Fibroblast of gingiva (primary cell): Measurements from ENCODE around the gene CSNK1A1.
"Not testable (repeated sequence)": the region's sequence is repeated elsewhere in the genome, so short reads cannot be mapped to it uniquely, and the experiment has no call there.

Source experiments
- DNase-seq: peaks from one replicate; pipeline ENCODE4 v3.0.0-alpha.2; 2011; ENCODE audit warnings: low read depth

Gene CSNK1A1

DNA sequence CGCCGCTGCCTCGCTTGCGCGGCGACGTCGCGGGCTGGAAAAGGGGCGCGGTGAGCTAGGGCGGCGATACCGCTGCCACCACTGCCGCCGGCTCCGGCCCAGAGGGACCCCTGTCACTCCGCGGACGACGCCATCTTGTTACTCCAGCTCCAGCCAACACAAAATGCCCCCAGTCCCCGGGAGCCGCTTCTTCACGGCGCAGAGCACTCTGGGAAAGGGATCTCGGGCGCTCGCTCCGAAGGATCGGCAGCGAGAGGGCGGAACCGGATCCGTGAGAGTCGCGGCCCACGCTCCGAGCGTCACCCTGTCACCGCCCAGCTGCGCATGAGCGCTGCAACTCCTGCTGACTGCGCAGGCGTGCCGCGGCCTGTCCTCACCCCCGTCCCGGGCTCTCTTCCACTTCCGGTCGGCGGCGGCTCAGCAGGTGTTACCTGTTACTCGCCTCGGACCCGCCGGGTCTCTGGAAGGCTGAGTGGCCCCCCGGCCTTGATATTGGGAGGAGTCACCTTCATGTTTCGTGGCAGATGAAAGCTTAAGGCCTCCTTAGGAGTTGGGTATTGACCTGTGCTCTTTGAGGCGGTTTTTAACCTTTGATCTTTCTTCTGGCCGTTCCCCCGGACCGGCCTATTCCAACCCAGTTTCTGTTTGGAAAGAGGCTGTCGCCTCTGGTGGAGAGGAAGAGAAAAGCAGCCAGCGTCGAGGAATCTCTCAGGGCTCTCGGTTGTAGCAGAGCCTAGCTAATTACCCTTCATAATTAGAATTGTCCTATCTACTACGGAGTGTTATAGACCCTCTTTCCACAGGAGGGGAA lies at the start of gene CSNK1A1:
Gene CSNK1A1 (minus strand): TSS at position 213 of the 811 bp plus-strand sequence. CDS start 475 bp downstream, outside the sequence.
- DNase-seq: peak; percentile 98

DNA sequence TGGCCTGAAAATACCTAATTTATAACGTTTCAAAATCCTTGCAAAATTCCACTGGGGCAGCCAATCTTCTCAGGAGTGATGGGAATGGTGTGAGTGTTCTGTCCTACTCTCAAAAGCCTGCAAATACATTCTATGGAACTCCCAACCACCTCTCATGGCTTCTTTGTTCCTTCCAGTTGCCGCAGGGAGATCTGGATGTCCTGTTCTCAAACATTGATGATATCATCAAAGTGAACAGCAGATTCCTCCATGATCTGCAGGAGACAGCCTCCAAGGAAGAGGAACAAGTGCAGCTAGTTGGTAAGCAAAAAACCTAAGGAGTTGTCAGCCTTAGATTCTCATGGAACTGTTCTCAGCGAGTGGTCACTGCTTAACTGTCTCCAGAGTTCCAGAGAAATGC lies 49.7 kb upstream of the CSNK1A1 start:
- DNase-seq: no peak

DNA sequence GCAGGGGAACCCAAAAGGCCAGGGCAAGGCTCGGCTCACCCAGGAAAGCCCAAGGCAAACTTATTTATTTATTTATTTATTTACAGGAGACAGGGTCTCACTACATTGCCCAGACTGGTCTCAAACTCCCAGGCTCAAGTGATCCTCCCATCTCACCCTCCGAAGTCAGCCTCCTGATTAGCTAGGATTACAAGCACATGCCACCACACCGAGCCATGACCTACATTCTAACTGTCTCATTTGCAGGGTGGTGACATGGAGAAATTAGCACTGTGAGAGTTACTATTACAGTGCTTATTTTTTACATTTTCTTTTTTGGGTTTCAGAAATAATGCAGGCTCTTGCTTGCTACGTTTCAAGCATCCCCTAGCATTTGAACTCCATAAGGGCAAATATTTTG lies 48.1 kb upstream of the CSNK1A1 start:
- no peak for DNase-seq

DNA sequence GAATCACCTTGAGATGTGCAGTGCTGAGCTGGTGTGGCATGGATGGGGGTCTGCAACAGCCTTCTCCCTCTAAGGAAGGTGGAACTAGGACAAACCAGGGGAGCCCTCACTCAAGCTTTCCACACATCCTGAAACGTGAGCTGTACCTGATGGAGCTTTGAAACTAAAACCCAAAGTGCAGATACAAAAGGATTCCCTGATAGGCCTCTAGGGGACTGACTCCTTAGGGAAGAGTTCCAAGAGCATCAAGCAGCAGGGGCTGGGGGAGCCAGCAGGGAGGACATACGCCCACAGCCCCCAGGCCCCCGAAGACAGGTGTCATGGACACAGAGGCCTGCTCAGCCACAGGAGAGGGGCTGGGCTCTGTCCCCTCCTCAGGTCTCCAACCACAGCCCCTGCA lies 47.7 kb upstream of the CSNK1A1 start:
- no peak for DNase-seq

DNA sequence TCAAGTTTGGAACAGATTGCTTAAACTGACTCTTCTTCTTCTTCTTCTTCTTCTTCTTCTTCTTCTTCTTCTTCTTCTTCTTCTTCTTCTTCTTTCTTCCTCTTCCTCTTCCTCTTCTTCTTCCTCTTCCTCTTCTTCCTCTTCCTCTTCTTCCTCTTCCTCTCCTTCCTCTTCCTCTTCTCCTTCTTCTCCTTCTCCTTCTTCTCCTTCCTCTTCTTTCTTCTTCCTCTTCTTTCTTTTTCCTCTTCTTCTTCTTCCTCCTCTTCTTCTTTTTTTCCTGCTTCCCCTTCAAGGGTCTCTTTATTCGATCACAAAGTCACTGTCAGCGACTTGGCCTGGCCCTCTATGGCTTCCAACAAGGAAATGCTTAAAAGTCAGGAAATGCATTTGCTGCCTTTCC lies 47.0 kb upstream of the CSNK1A1 start:
- not testable (repeated sequence) for DNase-seq

DNA sequence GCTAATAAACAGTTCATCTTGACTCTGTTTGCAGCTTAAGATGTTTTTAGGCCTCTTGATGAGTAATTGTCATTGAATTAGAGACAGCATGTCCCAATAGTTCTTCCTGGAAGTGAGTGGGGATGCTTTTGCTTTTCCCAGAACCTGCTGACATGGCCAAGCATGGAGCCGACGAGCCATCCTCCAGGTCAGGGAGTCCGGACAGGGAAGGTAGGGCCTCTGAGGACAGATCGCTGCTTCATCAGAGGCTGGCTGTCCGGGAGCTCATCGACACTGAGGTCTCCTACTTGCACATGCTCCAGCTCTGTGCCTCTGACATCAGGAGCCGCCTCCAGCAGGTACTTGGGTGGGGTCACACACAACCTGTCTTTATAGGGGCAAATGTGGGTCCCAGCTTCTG lies 46.4 kb upstream of the CSNK1A1 start:
- DNase-seq: no peak

DNA sequence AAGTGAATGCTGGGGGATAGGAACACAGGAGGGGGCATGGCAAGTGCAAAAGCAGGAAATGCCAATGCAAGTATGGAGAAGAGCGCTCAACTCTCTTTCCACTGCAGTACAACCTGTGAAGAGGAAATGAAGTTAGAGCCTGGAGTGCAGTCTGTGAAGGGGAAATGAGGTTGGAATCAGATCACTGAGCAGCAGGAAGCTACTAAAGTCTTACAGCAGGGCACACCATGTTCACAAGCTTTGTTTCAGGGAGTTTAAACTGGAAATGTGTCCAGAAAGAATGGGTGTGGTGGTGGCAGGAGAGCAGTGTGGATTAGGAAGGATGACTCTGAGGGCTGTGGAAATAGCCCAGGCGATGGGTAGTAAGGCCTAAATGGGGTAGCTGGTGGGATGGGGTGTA lies 45.5 kb upstream of the CSNK1A1 start:
- no peak for DNase-seq

DNA sequence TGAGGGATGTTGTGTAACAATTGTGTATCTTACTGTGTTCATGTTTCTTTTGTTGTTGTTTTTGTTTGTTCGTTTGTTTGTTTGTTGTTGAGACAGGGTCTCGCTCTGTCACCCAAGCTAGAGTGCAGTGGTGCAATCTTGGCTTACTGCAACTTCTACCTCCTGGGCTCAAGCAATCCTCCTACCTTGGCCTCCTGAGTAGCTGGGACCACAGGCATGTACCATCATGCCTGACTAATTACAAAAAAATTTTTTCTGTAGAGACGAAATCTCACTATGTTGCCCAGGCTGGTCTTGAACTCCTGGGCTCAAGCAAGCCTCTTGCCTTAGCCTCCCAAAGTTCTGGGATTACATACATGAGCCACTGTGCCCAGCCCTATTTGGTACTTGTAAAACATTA lies 43.9 kb upstream of the CSNK1A1 start:
- not testable (repeated sequence) for DNase-seq

DNA sequence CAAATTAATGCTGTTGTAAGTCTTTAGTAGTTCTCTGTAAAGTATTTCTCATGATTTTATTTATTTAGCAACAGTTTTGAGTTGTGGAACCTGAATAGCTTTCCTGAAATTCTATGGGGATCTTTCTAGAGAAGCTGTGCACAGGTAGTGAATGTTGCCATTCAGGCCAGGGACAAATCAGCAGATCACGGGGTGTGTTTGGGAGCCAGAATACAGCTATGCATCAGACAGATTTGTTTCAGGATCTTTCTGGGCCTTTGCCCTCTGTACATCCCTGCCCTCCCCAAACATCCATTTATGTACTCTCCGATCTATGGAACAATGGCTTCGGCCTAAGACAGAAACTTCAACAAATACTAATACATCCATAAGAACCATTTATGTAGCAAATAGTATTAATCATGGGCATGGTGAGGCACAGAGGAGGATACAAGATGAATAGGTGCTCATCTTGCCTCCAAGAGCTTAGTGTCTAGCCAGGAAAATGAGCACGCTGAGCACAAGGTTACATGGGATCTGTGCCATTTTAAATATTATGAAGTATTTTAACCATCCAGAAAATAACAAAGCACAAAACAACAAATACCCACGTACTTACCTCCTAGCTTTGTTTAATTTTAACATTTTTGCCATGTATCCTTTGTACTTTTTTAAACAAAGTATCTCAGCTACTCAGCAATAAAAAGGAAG lies 43.1 kb upstream of the CSNK1A1 start:
- no peak for DNase-seq

DNA sequence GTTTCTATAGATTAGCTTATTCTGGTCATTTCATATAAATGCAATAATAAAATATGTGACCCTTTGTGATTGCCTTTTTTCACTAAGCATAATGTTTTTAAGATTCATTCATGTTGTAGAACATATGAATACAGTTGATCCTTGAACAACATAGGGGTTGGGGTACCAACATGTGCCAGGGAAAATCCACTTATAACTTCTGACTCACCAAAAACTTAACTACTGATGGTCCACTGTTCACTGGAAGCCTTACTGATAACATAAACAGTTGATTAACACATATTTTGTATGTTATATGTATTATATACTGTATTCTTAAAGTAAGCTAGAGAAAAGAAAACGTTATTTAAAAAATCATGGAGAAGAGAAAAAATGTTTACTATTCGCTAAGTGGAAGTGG lies 42.1 kb upstream of the CSNK1A1 start:
- no peak for DNase-seq

DNA sequence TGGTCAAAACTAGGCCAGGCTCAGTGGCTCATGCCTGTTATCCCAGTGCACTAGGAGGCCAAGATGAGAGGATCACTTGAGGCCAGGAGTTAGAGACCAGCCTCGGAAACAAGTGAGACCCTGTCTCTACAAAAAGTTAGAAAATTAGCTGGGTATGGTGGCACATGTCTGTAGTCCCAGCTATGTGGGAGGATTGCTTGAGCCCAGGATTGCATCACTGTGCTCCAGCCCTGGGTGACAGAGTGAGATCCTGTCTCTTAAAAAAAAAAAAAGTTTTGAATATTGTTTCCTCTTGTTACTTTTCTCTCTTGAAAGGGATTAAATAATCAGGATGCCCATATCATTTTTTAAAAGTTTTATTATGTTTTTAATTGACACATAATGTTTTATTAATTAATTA lies 37.7 kb upstream of the CSNK1A1 start:
- no peak for DNase-seq

DNA sequence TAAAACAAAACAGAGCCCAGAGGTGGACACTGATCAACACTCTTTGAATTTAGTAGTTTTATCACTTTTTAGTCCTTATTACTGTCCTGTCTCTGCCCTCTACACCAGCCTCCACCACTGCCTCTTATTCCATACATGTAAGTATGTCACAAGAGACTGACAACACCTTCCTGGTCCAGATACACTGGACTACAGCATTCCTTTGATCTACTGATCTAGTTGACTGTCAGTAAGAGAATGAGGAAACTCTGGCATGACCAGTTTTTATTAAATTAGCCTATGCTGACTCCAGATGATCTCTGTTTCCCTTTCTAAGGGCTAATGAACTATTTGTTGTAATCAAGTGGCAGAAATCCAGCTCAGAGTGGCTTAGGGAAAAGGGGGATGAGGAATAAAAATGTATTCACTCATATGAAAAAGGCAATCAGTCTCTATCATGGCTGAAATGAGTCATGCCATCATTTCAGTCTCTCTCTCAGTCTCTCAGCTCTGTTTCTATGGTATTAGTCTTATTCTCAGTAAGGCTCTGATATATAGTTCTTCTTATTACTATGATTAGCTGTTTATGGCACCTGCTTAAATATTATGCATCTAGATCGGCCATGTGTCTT lies 35.6 kb upstream of the CSNK1A1 start:
- no peak for DNase-seq

DNA sequence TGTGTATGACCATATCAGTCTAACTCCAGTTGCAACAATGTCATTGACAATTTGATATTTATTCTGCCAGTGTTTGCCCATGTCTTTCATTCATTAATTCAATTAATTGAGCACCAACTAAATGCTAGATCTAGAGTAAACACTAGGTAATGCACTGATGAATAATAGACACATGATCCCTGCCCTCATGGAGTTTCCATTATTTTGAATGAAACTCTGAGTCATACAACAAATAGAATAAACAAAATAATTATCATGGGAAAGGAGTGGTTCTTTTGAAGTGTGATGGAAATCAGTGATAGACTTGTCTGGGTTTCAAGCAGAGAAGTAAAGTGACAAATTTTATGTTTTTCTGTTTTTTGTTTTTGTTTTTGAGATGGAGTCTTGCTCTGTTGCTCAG lies 34.7 kb upstream of the CSNK1A1 start:
- DNase-seq: no peak

DNA sequence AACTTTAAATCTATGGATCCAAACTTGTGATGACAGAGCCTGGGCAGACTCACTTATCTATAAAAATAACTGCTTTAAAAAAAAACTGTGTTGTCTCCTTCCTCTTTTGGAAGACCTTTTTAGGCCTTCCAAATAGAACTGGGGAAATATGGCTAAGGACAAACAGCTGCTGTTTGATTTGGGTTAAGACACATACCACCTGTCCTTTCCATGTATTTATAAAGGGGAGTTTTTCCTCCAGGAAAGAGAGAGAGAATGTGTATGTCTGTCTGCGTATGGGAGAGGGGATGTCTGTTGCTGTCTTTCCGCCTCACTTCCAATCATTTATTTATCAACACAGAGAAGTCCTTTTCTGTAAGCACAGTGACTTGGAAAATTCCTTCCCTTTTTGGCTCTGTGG lies 32.9 kb upstream of the CSNK1A1 start:
- no peak for DNase-seq

DNA sequence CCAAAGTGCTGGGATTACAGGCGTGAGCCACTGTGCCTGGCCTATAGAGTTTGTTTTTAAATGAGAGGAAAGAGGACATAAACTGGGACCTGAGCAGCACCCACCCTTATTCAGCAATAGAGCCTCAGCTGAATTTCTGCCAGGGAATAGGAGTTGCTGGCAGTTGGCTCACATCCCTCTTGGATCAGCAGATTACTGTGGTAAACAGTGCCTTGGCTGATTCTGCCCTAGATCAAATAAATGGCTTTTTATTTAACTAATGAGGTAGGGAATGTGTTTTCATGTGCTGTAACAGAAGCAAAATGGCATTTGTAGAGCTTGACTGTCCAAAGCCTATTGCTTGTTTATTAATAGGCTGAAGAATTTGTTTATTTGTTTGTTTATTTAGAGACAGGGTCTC lies 32.2 kb upstream of the CSNK1A1 start:
- DNase-seq: no peak

DNA sequence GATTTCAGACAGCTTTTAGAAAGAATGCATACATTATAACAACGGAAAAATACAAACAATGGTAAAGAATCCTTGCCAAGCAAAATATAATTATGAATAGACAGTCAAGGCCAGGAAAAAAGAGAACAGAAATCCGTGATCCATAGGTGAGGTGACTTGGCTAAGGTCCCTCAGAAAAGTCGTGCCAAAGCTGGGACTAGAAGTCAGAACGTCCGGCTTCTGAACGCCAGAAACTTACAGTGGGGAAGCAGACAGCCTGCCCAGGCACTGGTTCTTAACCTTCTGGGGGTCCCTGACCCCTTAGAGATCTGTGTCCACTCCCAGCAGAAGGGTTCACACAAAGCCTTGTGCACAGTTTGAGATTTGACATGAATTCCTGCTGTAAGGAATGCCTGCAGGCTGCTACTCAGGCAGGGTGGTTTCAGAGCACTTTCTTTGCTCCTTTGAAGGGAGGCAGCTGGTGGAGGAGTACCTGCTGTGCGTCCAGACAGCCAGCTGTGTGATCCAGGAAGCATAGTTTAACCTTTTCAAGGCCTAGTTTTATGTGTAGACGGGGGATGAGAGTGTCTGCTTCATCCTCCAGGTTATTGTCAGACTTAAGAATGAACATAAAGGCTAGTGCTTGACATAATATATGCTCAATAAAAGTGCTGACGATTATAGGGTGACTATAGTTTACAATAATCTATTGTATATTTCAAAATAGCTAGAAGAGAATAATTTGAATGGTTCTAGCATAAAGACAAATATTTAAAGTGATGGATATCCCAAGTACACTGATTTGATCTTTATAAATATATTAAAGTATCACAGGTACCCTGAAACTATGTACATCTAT lies 30.9 kb upstream of the CSNK1A1 start:
- DNase-seq: no peak

DNA sequence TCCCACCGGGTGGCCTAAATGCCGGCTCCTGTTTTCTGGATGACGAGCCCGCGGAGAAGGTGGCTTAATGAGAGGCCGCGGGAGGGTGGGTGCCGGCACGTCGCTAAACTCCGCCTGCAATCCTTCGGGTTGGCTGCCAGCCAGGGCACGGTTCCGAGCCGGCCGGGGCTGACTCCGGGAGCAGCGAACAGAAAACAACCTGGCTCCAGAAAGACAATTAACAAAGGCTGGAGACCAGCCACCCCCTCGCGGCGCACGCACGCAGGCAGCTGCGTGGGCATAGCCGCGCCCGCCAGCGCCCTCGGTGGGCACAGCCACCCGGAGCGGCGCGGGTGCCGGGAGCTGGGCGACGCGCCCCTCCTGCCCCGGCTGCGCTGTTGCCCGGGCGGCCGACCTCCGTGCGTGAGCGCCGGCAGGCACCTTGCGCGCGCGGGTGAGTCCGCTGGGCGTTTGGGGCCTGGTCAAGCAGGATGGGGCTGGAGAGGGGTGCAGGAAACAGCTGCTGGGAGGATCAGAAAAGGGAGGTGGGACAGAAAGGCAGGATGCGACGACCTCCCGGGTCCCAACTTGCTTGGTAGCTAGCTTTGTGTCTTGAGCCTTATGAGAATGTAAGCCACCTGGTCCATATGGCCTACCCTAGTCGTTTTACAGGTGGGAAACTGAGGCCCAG lies 30.1 kb upstream of the CSNK1A1 start, which contains the start of gene ARHGEF37:
Gene ARHGEF37 (plus strand): TSS at position 307 of the 670 bp plus-strand sequence. CDS start 16,272 bp downstream, outside the sequence.
- peak; percentile 40 for DNase-seq

DNA sequence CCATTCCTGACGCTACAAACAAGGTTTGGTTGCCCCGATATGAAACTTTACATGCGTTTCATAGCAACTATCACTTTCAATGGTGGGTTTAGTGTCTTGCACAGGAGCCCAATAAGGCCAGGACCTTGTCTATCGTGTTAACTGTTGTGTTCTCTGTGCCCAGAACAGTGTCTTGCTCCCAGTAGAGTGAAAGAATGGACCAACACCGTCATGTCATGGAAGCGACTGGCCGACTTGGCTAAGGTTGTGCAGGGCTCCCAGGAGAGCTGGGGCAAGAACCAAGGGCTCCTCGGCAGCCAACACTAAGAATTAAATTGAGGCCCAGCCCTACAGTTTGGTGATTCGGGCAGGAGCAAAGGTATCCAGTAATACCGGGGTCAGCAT lies 29.6 kb upstream of the CSNK1A1 start:
- DNase-seq: no peak

DNA sequence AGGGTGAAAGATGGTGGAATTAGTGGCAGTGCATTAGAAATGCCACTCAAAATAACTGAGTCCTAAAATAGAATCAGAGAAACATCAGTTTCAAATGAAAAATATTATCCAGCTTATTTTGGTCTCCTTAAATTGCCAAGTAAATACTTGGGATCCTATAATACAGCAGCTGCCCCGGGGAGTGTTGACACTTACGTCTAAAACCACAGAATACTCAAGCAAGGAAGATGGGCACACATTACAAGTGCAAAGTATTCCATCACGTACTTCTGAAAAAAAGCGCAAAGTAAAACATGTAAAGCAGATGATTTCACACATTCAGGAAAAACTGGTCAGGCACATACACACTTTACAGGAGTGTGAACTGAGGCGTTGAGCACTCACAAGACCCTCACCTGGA lies 27.7 kb upstream of the CSNK1A1 start:
- no peak for DNase-seq

DNA sequence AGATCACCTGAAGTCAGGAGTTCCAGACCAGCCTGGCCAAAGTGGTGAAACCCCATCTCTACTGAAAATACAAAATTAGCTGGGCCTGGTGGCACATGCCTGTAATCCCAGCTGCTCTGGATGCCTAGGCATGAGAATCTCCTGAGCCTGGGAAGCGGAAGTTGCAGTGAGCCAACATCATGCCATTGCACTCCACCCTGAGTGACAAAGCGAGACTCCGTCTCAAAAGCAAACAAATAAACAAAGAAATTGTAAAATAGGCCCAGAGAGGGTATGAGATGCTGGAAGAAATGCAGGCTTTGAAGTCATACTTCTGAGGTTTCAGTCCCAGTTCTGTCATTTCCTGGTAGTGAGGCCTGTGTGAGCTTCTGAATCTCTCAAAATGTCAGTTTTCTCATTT lies 24.8 kb upstream of the CSNK1A1 start:
- no peak for DNase-seq

DNA sequence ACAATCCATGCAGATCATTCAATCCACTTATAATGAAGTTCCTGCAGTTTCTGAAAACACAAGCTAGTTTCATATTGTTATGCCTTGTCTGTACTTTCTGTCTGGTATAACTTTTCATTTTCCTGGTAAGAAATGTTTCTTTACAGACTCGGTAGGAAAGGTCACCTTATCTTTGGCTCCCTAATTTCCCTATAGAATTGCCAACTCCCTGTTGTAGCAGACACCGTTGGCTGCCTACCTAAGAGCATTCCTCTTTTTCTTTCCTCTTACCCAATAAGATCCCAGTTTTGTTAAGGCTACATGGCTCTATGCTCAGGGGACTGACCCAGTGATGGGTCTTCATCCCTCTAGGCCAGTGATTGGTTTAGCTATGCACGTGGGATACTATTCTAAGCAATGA lies 23.9 kb upstream of the CSNK1A1 start:
- no peak for DNase-seq
